GM18868 (cell line): ENCODE results near the gene LEO1.

Experiments used
- ATAC-seq: cut with Tn5 transposase; IDR thresholded peaks from one replicate; pipeline ENCODE4 v1.9.1; 2021; ENCODE audit warnings: mild to moderate bottlenecking, moderate library complexity; ENCODE audit not compliant: unreplicated experiment

The LEO1 gene

DNA sequence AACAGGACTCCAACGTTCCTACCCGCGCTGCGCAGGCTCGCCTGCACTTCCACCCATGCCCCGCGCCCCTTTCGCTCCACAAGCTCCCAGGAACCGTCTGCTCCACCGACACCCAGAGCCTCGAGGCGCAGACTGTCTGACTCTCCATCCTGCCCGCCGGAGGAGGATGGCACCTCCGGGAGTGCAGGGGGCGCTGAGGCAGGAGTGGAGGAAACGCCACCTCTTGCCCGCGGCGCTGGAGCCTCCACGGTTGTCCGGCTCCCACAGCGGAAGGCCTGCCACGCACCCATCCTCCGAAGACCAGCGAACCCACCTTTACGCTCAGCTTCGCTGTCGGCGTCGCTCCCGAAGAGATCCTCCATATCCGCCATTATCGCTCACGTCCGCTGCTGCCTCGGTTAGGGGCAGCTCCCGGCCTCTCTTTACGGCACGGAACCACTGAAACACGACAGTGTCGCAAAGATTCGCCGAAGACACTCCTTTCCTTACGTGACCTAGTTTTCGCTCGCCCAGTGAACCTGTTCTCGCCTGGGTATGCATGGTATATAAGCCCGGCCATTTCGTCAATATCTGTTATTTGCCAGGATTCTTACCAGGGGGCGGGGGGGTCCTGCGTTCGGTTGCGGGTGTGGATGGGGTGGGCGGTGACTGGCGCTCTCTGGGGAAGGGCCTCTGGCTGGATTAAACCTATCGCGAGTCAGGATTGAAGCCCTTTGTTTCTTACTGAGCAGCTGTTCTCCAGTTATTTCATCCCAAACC lies at the start of gene LEO1:
Gene LEO1 (minus strand): TSS at position 404 of the 759 bp plus-strand sequence. CDS start 33 bp downstream, at position 371.
- peak; percentile 78 for ATAC-seq

- ATAC-seq: no peak
Measured at GRCh38 chr15:52021128-52021671, 49.6 kb upstream of the LEO1 start.

DNA sequence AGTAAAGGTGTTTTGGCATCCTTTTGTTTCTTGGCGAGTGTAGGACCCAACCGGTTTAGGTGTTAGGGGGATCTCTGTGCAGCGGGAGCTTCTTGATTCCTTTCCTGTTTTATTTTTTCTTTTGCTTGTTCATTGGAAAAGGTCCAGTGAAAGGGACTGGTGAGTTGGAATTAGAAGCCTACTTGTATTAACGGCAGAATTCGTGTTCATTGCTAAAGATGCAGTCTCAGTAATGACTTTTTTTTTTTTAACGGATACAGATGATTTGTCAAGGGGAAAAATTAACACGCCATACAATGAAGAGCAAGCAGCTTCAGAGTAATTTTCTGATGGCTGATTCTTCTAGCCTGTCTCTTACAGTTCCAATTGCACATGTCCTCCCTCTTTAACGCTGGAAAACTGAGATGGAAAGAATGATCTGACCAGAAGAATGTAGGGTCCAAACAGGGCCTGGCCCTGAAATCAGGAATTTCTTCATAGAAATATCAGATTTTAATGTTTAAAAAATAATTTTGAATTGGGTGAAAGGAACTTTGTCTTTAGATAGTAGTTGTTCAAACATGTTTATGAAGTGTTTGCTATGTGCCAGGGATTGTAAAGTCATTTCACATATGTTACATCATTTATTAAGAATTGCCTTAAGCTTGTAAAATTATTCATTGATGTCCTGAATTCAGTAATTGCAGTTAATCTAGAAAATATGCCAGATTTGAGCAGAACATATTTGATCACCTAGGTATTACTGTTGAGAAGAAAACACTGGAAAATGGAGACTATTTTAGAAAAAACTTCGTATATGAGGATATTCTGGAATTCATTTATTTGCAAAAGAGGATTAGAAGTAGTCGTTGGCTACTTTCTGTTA lies 48.9 kb upstream of the LEO1 start:
- no peak for ATAC-seq

- peak; percentile 46 for ATAC-seq
Measured at GRCh38 chr15:52019394-52020220, 48.0 kb upstream of the LEO1 start.

DNA sequence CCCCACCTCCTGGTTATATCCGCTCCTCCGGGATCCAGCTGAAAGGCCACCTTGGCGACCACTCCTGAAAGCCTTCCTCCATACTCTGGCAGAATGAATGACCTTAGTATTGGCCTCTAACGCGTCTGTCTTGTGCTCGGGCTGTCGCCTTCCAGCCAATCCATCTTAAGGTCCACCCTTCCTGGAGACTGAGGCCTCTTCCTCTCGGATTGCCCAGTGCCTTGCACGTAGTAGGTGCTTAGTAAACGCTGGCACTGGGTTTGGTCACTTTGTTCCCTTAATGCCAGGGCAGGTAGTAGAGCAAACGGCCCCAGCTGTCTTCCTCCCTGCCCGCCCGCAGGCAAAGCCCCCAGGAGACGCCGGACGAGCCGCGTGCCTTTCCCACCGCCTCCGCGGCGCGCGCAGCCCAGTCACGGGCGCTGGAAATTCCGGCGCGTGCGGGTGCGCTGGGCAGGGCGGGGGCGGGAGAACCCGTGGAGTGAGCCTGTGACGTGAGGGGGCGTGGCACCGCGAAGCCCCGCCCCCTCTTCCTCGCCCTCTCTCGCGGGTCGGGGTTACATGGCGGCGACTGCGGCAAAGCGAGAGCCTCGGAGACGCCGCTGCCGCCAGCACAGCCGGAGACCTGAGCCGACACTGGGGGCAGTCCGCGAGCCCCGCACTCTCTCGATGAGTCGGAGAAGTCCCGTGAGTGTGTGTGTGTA lies 47.3 kb upstream of the LEO1 start, which contains the start of gene MAPK6:
Gene MAPK6 (plus strand): TSS at position 527 of the 701 bp plus-strand sequence. CDS start 27,242 bp downstream, outside the sequence.
- peak; percentile 64 for ATAC-seq

GRCh38 chr15:52018244-52018643 lies 46.7 kb upstream of the LEO1 start:
- no peak for ATAC-seq

DNA sequence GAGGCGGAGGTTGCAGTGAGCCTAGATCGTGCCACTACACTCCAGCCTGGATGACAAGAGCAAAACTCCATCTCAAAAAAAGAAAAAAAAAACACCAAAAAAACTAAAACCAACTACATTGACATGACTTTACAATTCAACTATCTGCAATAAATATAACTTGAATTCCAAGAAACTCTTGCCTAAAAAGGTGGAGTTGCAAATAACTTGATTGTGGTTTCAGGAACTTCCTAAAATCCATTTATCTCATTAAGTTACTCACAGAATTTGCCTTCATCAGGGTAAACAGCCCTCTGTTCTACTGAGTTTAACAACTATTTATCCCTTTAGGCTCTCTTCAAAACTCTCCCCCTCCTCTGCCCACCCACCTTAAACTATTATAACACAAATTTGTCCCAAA lies 44.7 kb upstream of the LEO1 start:
- no peak for ATAC-seq

DNA sequence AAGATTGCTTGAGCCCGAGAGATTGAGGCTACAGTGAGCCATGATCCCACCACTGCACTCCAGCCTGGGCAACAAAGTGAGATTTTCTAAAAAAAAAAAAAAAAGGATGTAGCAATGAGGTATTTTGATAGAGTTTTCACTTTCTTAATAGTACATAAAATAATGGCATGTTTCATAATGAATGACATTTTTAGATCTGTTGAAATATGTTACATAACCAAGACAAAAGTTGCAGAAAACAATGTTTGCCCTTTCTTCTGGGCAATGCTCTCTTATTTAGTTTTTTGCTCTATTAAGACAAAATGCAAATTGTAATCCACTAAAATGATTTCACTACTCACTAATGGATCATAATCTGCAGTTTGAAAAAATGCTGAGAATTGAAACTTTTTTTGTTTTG lies 43.0 kb upstream of the LEO1 start:
- no peak for ATAC-seq

DNA sequence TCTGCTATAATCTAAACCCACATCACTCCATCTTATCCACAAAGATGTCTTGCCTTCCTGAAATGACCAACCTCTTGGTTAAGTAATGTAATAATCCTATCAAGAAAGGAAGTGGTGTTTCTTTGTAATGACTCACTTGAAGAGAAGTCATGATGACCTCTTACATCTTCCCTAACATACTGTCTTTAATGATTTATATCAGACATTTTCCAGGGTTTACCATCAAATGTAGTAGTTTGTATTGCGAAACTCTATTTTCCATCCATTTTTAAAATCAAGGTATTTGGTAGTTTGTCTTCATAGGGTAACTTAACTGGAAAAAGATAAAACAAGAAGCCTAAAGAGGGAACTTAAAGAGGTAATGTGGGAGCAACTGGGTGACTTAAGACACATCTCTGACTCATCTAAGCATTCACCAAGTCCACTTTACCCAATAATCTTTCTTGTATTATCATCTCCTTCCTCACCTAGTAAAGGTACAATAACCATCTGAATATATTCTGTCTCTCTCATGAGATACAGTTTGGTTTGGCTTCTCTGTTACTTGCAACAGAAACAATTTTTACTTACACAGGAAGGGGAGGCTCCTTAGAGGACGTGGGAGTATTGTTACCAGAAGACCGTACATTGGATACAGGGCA lies 41.7 kb upstream of the LEO1 start:
- ATAC-seq: peak; percentile 52

DNA sequence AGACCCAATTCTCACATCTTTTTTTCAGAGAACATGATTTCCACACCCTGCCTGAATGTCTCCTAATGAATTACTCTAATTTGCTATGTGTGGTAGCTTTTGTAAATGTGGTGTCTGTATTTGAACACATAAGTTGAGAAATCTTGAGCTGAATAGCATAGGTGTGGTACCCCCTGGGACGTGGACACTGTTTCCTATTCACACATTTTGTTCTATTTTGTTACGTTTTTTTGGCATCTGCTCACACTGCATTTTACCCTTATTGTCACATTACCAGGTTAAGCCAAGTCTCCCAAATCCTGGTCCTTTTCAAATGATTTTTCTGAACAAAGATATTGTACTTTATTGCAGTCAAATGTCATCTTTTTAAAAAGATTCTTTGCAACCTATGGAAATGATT lies 40.6 kb upstream of the LEO1 start:
- ATAC-seq: no peak

- no peak for ATAC-seq
Measured at GRCh38 chr15:52011711-52012144, 40.1 kb upstream of the LEO1 start.

DNA sequence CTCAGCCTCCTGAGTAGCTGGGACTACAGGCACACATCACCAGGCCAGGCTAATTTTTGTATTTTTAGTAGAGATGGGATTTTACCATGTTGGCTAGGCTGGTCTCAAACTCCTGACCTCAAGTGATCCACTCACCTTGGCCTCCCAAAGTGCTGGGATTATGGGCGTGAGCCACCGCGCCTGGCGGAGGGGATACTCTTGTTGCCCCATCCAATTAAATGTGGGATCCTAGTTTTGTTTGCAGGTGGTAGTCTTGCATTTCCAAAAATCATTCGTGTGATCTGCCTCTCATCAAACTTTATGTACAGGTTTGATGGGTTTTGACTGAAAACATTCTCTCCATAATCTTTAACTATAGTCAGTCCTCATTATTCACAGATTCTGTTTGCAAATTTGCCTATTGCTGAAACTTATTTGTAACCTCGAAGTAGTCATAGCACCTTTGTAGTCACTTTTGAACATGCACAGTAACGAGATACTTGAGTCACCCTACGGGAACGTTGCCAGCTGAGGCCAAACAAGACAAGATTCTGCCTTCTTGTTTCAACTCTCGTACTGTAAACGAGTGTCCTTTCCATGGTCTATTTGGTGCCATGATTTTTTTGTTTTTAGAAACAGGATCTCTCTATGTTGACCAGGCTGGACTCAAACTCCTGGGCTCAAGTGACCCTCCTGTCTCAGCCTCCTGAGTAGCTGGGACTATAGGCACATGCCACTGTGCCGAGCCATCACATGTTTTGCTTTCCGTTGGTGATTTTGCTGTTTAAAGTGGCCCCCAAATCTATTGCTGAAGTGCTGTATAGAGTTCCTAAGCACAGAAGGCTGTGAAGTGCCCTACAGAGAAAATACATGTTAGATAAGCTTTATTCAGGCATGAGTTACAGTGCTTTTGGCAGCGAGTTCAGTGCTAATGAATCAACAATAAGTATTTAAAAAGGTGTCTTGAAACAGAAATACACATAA lies 39.3 kb upstream of the LEO1 start:
- ATAC-seq: no peak

DNA sequence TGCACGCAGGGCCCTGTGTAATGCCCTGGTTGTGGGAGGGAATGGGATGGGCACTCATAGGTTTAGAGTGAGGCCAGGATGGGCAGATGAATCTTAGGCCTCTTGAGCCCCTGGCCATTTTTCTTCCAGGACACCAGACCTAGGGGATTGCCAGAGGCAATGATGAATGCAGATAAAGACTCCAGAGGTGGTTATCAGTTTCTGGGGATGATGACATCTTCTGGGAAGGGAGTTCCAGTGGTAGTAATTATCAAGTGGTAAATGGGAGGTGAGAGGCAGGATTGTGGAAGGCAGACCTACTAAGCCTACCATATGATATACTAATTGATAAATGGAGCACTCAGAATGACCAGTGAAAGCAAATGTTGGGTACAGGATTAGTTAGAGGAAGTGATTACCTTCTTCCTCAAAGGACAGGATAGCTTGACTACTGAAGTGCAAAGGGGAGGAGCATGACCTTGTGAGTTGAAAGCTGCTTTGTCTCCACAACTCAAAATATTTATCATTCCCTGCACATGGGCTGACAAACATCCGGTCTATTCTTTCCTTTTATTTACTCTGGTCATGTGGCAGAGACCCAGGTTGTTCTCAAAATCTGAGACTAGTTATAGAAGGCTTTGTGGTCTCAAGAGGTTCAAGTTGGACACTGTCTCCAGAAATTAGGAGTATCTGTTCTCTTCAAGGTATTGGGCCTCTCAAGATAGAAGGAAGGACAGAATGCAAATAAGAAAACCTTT lies 37.3 kb upstream of the LEO1 start:
- no peak for ATAC-seq

DNA sequence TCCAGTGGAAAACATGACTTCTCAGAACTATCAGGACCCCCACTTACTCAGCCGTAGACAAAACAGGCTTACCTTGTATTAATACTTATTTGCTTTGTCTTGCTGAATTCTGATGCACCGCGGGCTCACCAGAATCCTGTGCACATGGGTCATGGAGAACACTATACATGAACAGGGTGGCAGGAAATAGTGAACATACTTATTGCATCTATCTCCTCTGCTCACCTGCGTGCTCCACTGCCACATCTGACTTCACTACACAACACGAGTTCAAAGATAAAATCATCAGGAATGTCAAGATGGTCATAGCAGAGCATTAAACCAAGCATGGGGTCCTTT lies 36.8 kb upstream of the LEO1 start:
- ATAC-seq: no peak

GRCh38 chr15:52006702-52007340 lies 35.2 kb upstream of the LEO1 start:
- ATAC-seq: peak; percentile 34

GRCh38 chr15:52005748-52006701 lies 34.4 kb upstream of the LEO1 start:
- ATAC-seq: peak; percentile 78
